Thyroid gland (tissue), 4 donors: ENCODE data around the gene DOK6.

Experiments used
- POLR2A ChIP-seq, 2 donors: fragments of 450-650 bp; IDR thresholded peaks; one replicate each; pipeline ENCODE4 v1.6.1; 2017; ENCODE audit warnings: antibody characterized with exemption in 2 of 2, mild to moderate bottlenecking in 2 of 2, moderate library complexity in 1 of 2
- TF ChIP-seq, protein P1 (sequence below), 6 experiments: fragments of 200-600 bp in 3 of 6; fragments of 450-650 bp in 3 of 6; sonication (generic) in 3 of 6; IDR thresholded peaks; one replicate each; pipeline ENCODE4 v1.5.1; 2016 to 2019; ENCODE audit warnings: antibody characterized with exemption in 6 of 6, mild to moderate bottlenecking in 2 of 6, inconsistent platforms in 1 of 6, moderate library complexity in 1 of 6

DNA sequence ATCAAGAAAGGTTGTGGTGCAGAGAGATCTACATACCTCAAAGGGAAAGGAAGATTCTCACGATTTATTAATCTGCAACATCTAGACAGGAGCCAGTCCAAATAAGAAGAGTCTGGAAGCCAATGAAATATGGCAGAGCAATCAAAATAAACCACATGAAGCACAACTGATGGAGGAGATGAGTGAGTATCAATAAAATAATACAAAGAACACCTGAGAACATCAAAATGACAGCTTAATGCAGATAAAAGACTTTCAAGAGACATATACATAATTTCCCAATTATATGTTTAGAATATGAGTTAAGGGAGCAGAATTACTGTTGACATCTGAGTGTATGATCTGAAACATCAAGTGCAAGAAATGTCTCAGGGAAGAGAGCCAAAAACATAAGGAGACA, 12.5 kb upstream of the DOK6 start:
- TF ChIP-seq, protein P1, sequence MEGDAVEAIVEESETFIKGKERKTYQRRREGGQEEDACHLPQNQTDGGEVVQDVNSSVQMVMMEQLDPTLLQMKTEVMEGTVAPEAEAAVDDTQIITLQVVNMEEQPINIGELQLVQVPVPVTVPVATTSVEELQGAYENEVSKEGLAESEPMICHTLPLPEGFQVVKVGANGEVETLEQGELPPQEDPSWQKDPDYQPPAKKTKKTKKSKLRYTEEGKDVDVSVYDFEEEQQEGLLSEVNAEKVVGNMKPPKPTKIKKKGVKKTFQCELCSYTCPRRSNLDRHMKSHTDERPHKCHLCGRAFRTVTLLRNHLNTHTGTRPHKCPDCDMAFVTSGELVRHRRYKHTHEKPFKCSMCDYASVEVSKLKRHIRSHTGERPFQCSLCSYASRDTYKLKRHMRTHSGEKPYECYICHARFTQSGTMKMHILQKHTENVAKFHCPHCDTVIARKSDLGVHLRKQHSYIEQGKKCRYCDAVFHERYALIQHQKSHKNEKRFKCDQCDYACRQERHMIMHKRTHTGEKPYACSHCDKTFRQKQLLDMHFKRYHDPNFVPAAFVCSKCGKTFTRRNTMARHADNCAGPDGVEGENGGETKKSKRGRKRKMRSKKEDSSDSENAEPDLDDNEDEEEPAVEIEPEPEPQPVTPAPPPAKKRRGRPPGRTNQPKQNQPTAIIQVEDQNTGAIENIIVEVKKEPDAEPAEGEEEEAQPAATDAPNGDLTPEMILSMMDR (IDR thresholded peaks at IDR 0.05) = no peak
- TF ChIP-seq POLR2A (IDR thresholded peaks at IDR 0.05) = no peak
